Endothelial cell of umbilical vein (primary cell): Measurements from ENCODE around the gene NAXD. TPM values are rescaled to one million over a fixed set of nuclear protein-coding genes. Genes with fewer than 3 reads are reported as not detected.

Experiments used
- BruUV-seq: library from RNA; stranded (reverse); fragments of 400-500 nt; replicated peaks from 2 replicates; lab custom pipeline; 2021; lab: Mats Ljungman, UMichigan
- CTCF ChIA-PET: fragments of 300-600, 350-600 bp; sonication (Branson Sonifier 250); formaldehyde crosslinking; loops from one replicate; lab custom pipeline; 2021; ENCODE audit warnings: antibody characterized with exemption, inconsistent platforms; lab: Charles Lee
- POLR2A ChIA-PET: fragments of 300-600, 350-600 bp; sonication (Branson Sonifier 250); formaldehyde crosslinking; loops from one replicate; lab custom pipeline; 2021; ENCODE audit warnings: antibody characterized with exemption, inconsistent platforms; lab: Charles Lee
- DNase-seq: peaks from one replicate; pipeline ENCODE4 v3.0.0-alpha.2; 2011; ENCODE audit warnings: low read depth, low spot score
- FAIRE-seq: peaks from 2 replicates; lab custom pipeline; 2011; peaks lifted over from hg19 to GRCh38; lab: Jason Lieb, UNC
- H2AFZ ChIP-seq: 2 replicates; pipeline ENCODE4 v1.6.0; 2012; ENCODE audit warnings: low read depth, low read length, control low read depth, inconsistent platforms
- H3K27ac ChIP-seq: 2 replicates; pipeline ENCODE4 v1.5.1; 2011; ENCODE audit warnings: low read depth, mild to moderate bottlenecking, control low read depth, low read length, moderate library complexity; ENCODE audit not compliant: insufficient read depth
- H3K27me3 ChIP-seq, 2 experiments: 2 replicates each; pipeline versions ENCODE4 v1.6.0 to v1.6.1; 2011; ENCODE audit warnings: low read length in 2 of 2, mixed read lengths in 1 of 2; ENCODE audit not compliant: control insufficient read depth in 2 of 2, insufficient read depth in 2 of 2
- H3K36me3 ChIP-seq, 2 experiments: 2 replicates in 1 of 2; 3 replicates in 1 of 2; pipeline ENCODE4 v1.5.1; 2011; ENCODE audit warnings: low read length in 2 of 2, mild to moderate bottlenecking in 1 of 2, moderate library complexity in 1 of 2; ENCODE audit not compliant: control insufficient read depth in 2 of 2, insufficient read depth in 2 of 2; ENCODE audit errors: extremely low read depth in 1 of 2
- H3K4me1 ChIP-seq: 3 replicates; pipeline ENCODE4 v1.5.1; 2011; ENCODE audit warnings: mild to moderate bottlenecking, low read length; ENCODE audit not compliant: control insufficient read depth, insufficient read depth; ENCODE audit errors: extremely low read depth
- H3K4me2 ChIP-seq: 2 replicates; pipeline ENCODE4 v1.6.1; 2011; ENCODE audit warnings: low read length, control low read depth, mixed read lengths; ENCODE audit not compliant: insufficient read depth
- H3K4me3 ChIP-seq, 3 experiments: fragments of 200-600 bp in 1 of 3; sonication (generic), shearing (Covaris generic) in 1 of 3; replicated peaks in 1 of 3; 2 replicates each; pipeline ENCODE4 v1.5.1; 2011 to 2016; ENCODE audit warnings: control low read depth in 3 of 3, low read length in 3 of 3, mild to moderate bottlenecking in 2 of 3, inconsistent platforms in 1 of 3, low read depth in 1 of 3, moderate library complexity in 1 of 3; ENCODE audit not compliant: insufficient read depth in 1 of 3
- H3K79me2 ChIP-seq: 2 replicates; pipeline ENCODE4 v1.6.0; 2012; ENCODE audit warnings: low read length, inconsistent platforms; ENCODE audit not compliant: control insufficient read depth, insufficient read depth
- H3K9ac ChIP-seq: replicated peaks from 2 replicates; pipeline ENCODE3; 2011; ENCODE audit warnings: low read length, control low read depth; ENCODE audit not compliant: insufficient read depth; ENCODE audit errors: extremely low read depth
- H3K9me1 ChIP-seq: replicated peaks from 3 replicates; pipeline ENCODE4 v1.6.0; 2011; ENCODE audit warnings: mild to moderate bottlenecking, low read length; ENCODE audit not compliant: control insufficient read depth, insufficient read depth; ENCODE audit errors: extremely low read depth
- H3K9me3 ChIP-seq: replicated peaks from 2 replicates; pipeline ENCODE4 v1.5.1; 2012; ENCODE audit warnings: low read length, inconsistent platforms; ENCODE audit not compliant: control insufficient read depth, insufficient read depth
- H4K20me1 ChIP-seq: replicated peaks from 2 replicates; pipeline ENCODE3; 2011; ENCODE audit warnings: mild to moderate bottlenecking, low read length; ENCODE audit not compliant: control insufficient read depth, insufficient read depth; ENCODE audit errors: extremely low read depth
- CTCF ChIP-seq, 2 donors: IDR thresholded peaks; 1 replicate in 1 of 2; 2 replicates in 1 of 2; pipeline ENCODE4 v1.5.1; 2011; ENCODE audit warnings: low read length in 2 of 2, mild to moderate bottlenecking in 2 of 2, moderate library complexity in 2 of 2, control low read depth in 1 of 2, inconsistent platforms in 1 of 2, low read depth in 1 of 2; ENCODE audit not compliant: insufficient read depth in 1 of 2; ENCODE audit errors: extremely low read depth in 1 of 2
- EZH2 ChIP-seq: IDR thresholded peaks from 2 replicates; pipeline ENCODE4 v1.6.1; 2012; ENCODE audit warnings: borderline replicate concordance, low read depth, mild to moderate bottlenecking, moderate library complexity, low read length, inconsistent platforms; ENCODE audit not compliant: severe bottlenecking
- FOS ChIP-seq: IDR thresholded peaks from 2 replicates; pipeline ENCODE4 v1.6.1; 2011; ENCODE audit warnings: mild to moderate bottlenecking, low read length, moderate library complexity, borderline replicate concordance; ENCODE audit not compliant: insufficient read depth
- GATA2 ChIP-seq: IDR thresholded peaks from 2 replicates; pipeline ENCODE4 v1.7.0; 2011; ENCODE audit warnings: low read depth, mild to moderate bottlenecking, moderate library complexity, mixed read lengths, low read length; ENCODE audit not compliant: insufficient read length, insufficient read depth
- JUN ChIP-seq: IDR thresholded peaks from 2 replicates; pipeline ENCODE4 v1.6.1; 2011; ENCODE audit warnings: borderline replicate concordance, low read depth; ENCODE audit not compliant: insufficient read length, insufficient read depth
- MAX ChIP-seq: IDR thresholded peaks from 2 replicates; pipeline ENCODE4 v1.6.1; 2011; ENCODE audit not compliant: insufficient read depth, insufficient read length
- MYC ChIP-seq: IDR thresholded peaks from one replicate; pipeline ENCODE4 v1.6.1; 2011; ENCODE audit warnings: mild to moderate bottlenecking, low read depth, low read length
- POLR2A ChIP-seq: IDR thresholded peaks from 2 replicates; pipeline ENCODE4 v1.6.1; 2012; ENCODE audit warnings: low read depth, mild to moderate bottlenecking, control low read depth, low read length
- POLR2AphosphoS5 ChIP-seq: IDR thresholded peaks from 2 replicates; pipeline ENCODE4 v1.6.1; 2012; ENCODE audit warnings: low read depth, mild to moderate bottlenecking, control low read depth, low read length, moderate library complexity; ENCODE audit not compliant: insufficient read depth
- dilution Hi-C: fragments of 300-500 bp; cut with MboI; formaldehyde crosslinking; loops from one replicate; pipeline ENCODE4 v1.15.0; 2019; ENCODE audit warnings: low sequenced_read_pairs; ENCODE audit not compliant: extremely low pct_ligation_motif_present
- intact Hi-C: fragments of 100-400 bp; cut with micrococcal nuclease; formaldehyde crosslinking; loops from one replicate; pipeline ENCODE4 v1.10.0; 2022
- polyA plus RNA-seq, 4 experiments: library from polyadenylated mRNA; depleted of rRNA in 3 of 4; stranded (reverse) in 3 of 4; unstranded in 1 of 4; fragments of >200 nt; gene quantifications; 2 replicates each; pipeline versions ENCODE4 v1.2.1 to v1.2.3, GENCODE V29; 2011 to 2012; ENCODE audit warnings: missing spikeins in 1 of 4
- total RNA-seq: library from RNA; stranded (reverse); gene quantifications from 2 replicates; pipeline ENCODE4 v1.2.3, GENCODE V29; 2021

The NAXD gene
- total and polyA plus RNA-seq, 2 donors (not counting 3 experiments of a cell fraction or from before 2014, with no cell fraction given), result 19.9 to 42.9 TPM

GRCh38 chr13:110648848-110649421, 33.6 kb downstream of the NAXD start:
- CTCF ChIA-PET, result interaction anchor here (0.9 kb wide), 1 partner anchor 170 kb away, joined by 3 read pairs; no protein-coding TSS in a partner anchor

More at GRCh38 chr13:110648848-110649421, 33.6 kb downstream of the NAXD start:
- H2AFZ ChIP-seq, result no peak overlapping the region
- no peak for DNase-seq
- no peak overlapping the region for H3K27ac ChIP-seq
- H3K79me2 ChIP-seq, result no peaks in the 10 kb centered on the region
- no peaks in the 10 kb centered on the region for H4K20me1 ChIP-seq
- intact Hi-C loops (no loop called here), dilution Hi-C loops (no loop called here)
- no peak overlapping the region for H3K9ac ChIP-seq
- H3K36me3 ChIP-seq, result peaks cover 0 to 5% of the 10 kb centered on the region in 2 experiments
- BruUV-seq, result no TSS peak
- no peak for FAIRE-seq
- no peaks in the 10 kb centered on the region for H3K9me1 ChIP-seq
- no peaks in the 10 kb centered on the region for H3K27me3 ChIP-seq
- TF ChIP-seq CTCF (IDR thresholded peaks at IDR 0.05; ENCODE audit: extremely low read depth in 1 of 2, insufficient read depth in 1 of 2, low read depth in 1 of 2, low read length in 2 of 2), result no peak
- TF ChIP-seq GATA2, result no peak
- no peak for TF ChIP-seq FOS
- TF ChIP-seq POLR2A, result no peak
- TF ChIP-seq MAX, result no peak
- no peak for TF ChIP-seq JUN
- TF ChIP-seq EZH2, result no peak
- TF ChIP-seq MYC, result no peak
- no peak for TF ChIP-seq POLR2AphosphoS5
- H3K9me3 ChIP-seq, result no peaks in the 10 kb centered on the region
- POLR2A ChIA-PET, result interaction anchor here (0.8 kb wide), 1 partner anchor 66 kb away, joined by 3 read pairs; no protein-coding TSS in a partner anchor
- no peak overlapping the region for H3K4me2 ChIP-seq
- H3K4me1 ChIP-seq, result no peaks in the 10 kb centered on the region
- no peak overlapping the region for H3K4me3 ChIP-seq
